B cell (primary cell): ENCODE measurements around the gene CDK18. TPM values are rescaled to one million over a fixed set of nuclear protein-coding genes. Genes with fewer than 3 reads are reported as not detected.

Source experiments
- ATAC-seq: fragments of 200-7000 bp; cut with Tn5 transposase; one replicate; pipeline ENCODE4 v1.10.0; 2021; ENCODE audit warnings: low read depth, mild to moderate bottlenecking, moderate number of reproducible peaks, moderate library complexity
- CTCF ChIA-PET: fragments of 350-600 bp; sonication (Branson Sonifier 250); formaldehyde crosslinking; loops from one replicate; lab custom pipeline; 2021; ENCODE audit warnings: antibody characterized with exemption, inconsistent platforms; lab: Charles Lee
- POLR2A ChIA-PET: fragments of 350-600 bp; sonication (Branson Sonifier 250); formaldehyde crosslinking; loops from one replicate; lab custom pipeline; 2021; ENCODE audit warnings: antibody characterized with exemption; lab: Charles Lee
- DNase-seq: peaks from one replicate; pipeline ENCODE4 v3.0.0; 2013
- H2AFZ ChIP-seq: 2 replicates; pipeline ENCODE4 v1.6.1; 2012; ENCODE audit warnings: mild to moderate bottlenecking, low read depth, low read length; ENCODE audit not compliant: insufficient read depth, poor library complexity, severe bottlenecking
- H3K27ac ChIP-seq, 2 donors: 1 replicate in 1 of 2; 2 replicates in 1 of 2; pipeline ENCODE4 v1.5.1; 2012 to 2013; ENCODE audit warnings: low read length in 2 of 2, mild to moderate bottlenecking in 2 of 2, moderate library complexity in 1 of 2
- H3K27me3 ChIP-seq, 4 experiments: fragments of 200-600 bp in 1 of 4; sonication (generic) in 1 of 4; replicated peaks in 1 of 4; 1 replicate in 2 of 4; 2 replicates in 2 of 4; pipeline versions ENCODE4 v1.6.1 to v1.7.0; 2013 to 2016; ENCODE audit warnings: low read length in 3 of 4, mild to moderate bottlenecking in 2 of 4, mixed read lengths in 1 of 4, moderate library complexity in 1 of 4; ENCODE audit not compliant: insufficient read depth in 4 of 4, control insufficient read depth in 3 of 4; ENCODE audit errors: control extremely low read depth in 1 of 4
- H3K36me3 ChIP-seq, 2 experiments: replicated peaks in 1 of 2; 1 replicate in 1 of 2; 2 replicates in 1 of 2; pipeline versions ENCODE4 v1.6.1 to v1.7.1; 2013; ENCODE audit warnings: low read length in 1 of 2; ENCODE audit not compliant: insufficient read depth in 2 of 2, control insufficient read depth in 1 of 2; ENCODE audit errors: control extremely low read depth in 1 of 2, extremely low read depth in 1 of 2
- H3K4me1 ChIP-seq, 2 donors: fragments of 200-600 bp in 1 of 2; sonication (generic) in 1 of 2; 1 replicate in 1 of 2; 2 replicates in 1 of 2; pipeline versions ENCODE4 v1.5.1 to v1.6.1; 2013 to 2017; ENCODE audit warnings: low read length in 2 of 2; ENCODE audit not compliant: control insufficient read depth in 2 of 2, insufficient read depth in 2 of 2
- H3K4me2 ChIP-seq: replicated peaks from 2 replicates; pipeline ENCODE3; 2012; ENCODE audit warnings: mild to moderate bottlenecking, low read depth, low read length; ENCODE audit not compliant: poor library complexity, severe bottlenecking
- H3K4me3 ChIP-seq, 5 experiments: fragments of 200-600 bp in 1 of 5; sonication (generic) in 1 of 5; 1 replicate in 3 of 5; 2 replicates in 2 of 5; pipeline versions ENCODE4 v1.5.1 to v1.7.0; 2011 to 2016; ENCODE audit warnings: low read length in 4 of 5, mild to moderate bottlenecking in 4 of 5, low read depth in 2 of 5, control low read depth in 1 of 5, moderate library complexity in 1 of 5; ENCODE audit not compliant: insufficient read depth in 1 of 5; ENCODE audit errors: control extremely low read depth in 1 of 5, extremely low read depth in 1 of 5
- H3K79me2 ChIP-seq: fragments of 200-600 bp; sonication (generic); one replicate; pipeline ENCODE4 v1.6.0; 2016; ENCODE audit warnings: low read length; ENCODE audit not compliant: control insufficient read depth, insufficient read depth
- H3K9ac ChIP-seq: fragments of 200-600 bp; sonication (generic); 2 replicates; pipeline ENCODE4 v1.6.1; 2017; ENCODE audit warnings: mild to moderate bottlenecking, low read length, moderate library complexity
- H3K9me3 ChIP-seq, 3 donors: one replicate each; pipeline versions ENCODE4 v1.6.1 to v1.7.1; 2013; ENCODE audit warnings: low read length in 2 of 3; ENCODE audit not compliant: control insufficient read depth in 2 of 3, insufficient read depth in 1 of 3; ENCODE audit errors: control extremely low read depth in 1 of 3
- H4K20me1 ChIP-seq: 2 replicates; pipeline ENCODE4 v1.6.0; 2012; ENCODE audit warnings: mild to moderate bottlenecking, low read length; ENCODE audit not compliant: insufficient read depth, control insufficient read depth, poor library complexity, severe bottlenecking
- H3K27ac Mint-ChIP-seq: one replicate; pipeline ENCODE4 v1.8.0; 2021; ENCODE audit warnings: mixed read lengths
- H3K27me3 Mint-ChIP-seq: one replicate; pipeline ENCODE4 v1.8.0; 2021; ENCODE audit warnings: mixed read lengths
- H3K4me1 Mint-ChIP-seq: one replicate; pipeline ENCODE4 v1.8.0; 2021; ENCODE audit warnings: mixed read lengths
- H3K4me3 Mint-ChIP-seq: one replicate; pipeline ENCODE4 v1.8.0; 2021; ENCODE audit warnings: mixed read lengths
- H3K9me3 Mint-ChIP-seq: one replicate; pipeline ENCODE4 v1.8.0; 2022; ENCODE audit warnings: mixed read lengths; ENCODE audit not compliant: insufficient read depth
- EZH2 ChIP-seq: IDR thresholded peaks from 2 replicates; pipeline ENCODE4 v1.6.1; 2012; ENCODE audit warnings: borderline replicate concordance, low read depth, mild to moderate bottlenecking, moderate library complexity, low read length; ENCODE audit not compliant: insufficient read depth, poor library complexity, severe bottlenecking
- WGBS: methylation state at CpG from one replicate; pipeline ENCODE4 v1.1.5; 2013; ENCODE audit warnings: missing lambda C conversion rate; ENCODE audit not compliant: insufficient coverage; 5-methylcytosine and 5-hydroxymethylcytosine counted together
- intact Hi-C: fragments of 100-400 bp; cut with micrococcal nuclease; formaldehyde crosslinking; loops from one replicate; pipeline ENCODE4 v1.10.0; 2022
- polyA plus RNA-seq: library from polyadenylated mRNA; depleted of rRNA; stranded (reverse); fragments of >200 nt; gene quantifications from 2 replicates; pipeline ENCODE4 v1.2.3, GENCODE V29; 2012
- total RNA-seq, 2 donors: library from RNA; stranded (reverse); fragments of 120-200 nt in 1 of 2; gene quantifications; 1 replicate in 1 of 2; 2 replicates in 1 of 2; pipeline versions ENCODE4 v1.2.3 to v1.2.4, GENCODE V29; 2013 to 2022
- TF ChIP-seq, protein P1 (sequence below): fragments of 200-600 bp; IDR thresholded peaks from one replicate; pipeline ENCODE4 v1.8.0; 2022; ENCODE audit warnings: antibody characterized with exemption, mild to moderate bottlenecking

The CDK18 gene
- total and polyA plus RNA-seq, 2 donors (not counting 1 experiment from before 2014, with no cell fraction given), result 3.8 to 4.7 TPM

DNA sequence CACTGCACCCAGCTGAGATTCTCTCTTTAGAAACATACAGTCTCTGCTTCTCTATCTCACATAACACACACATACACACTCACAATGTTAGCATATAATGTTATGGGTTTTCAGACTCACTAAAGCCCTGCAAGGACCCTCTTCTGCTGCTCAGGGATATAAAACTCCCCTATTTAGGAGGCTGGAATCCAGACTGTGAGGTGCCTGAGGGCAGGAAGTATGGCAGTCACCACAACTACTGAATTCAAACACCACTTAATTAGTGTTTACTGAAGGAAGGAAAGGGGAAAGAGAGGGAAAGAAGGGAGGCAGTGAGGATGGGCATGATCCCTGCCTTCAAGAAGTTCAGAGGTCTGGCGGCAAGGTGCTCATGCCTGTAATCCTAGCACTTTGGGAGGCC, 7.8 kb upstream of the CDK18 start:
- WGBS, result 100% methylated on average over 1 of the region's 1 CpG
- Mint-ChIP-seq H3K27me3 (peaks cover 48% of the 10 kb centered on the region), H3K4me3 (no peak overlapping the region), H3K9me3 (no peaks in the 10 kb centered on the region), H3K27ac (no peak overlapping the region), H3K4me1 (no peaks in the 10 kb centered on the region)
- no peak for TF ChIP-seq EZH2
- TF ChIP-seq, protein P1, sequence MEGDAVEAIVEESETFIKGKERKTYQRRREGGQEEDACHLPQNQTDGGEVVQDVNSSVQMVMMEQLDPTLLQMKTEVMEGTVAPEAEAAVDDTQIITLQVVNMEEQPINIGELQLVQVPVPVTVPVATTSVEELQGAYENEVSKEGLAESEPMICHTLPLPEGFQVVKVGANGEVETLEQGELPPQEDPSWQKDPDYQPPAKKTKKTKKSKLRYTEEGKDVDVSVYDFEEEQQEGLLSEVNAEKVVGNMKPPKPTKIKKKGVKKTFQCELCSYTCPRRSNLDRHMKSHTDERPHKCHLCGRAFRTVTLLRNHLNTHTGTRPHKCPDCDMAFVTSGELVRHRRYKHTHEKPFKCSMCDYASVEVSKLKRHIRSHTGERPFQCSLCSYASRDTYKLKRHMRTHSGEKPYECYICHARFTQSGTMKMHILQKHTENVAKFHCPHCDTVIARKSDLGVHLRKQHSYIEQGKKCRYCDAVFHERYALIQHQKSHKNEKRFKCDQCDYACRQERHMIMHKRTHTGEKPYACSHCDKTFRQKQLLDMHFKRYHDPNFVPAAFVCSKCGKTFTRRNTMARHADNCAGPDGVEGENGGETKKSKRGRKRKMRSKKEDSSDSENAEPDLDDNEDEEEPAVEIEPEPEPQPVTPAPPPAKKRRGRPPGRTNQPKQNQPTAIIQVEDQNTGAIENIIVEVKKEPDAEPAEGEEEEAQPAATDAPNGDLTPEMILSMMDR, result no peak
- no peaks in the 10 kb centered on the region for H4K20me1 ChIP-seq
- no peak overlapping the region for H3K4me2 ChIP-seq
- no peaks in the 10 kb centered on the region for H3K4me1 ChIP-seq
- H3K27me3 ChIP-seq, result peaks cover 0 to 33% (median 9%) of the 10 kb centered on the region in 4 experiments
- no peak overlapping the region for H2AFZ ChIP-seq
- intact Hi-C loops, result no loop called here
- POLR2A ChIA-PET, result interaction anchor here (0.6 kb wide), 1 partner anchor 8 kb away, joined by 6 read pairs; the partner anchor contains the start of gene CDK18
- CTCF ChIA-PET, result interaction anchor here (3.0 to 6.7 kb wide), 2 partner anchors 10 to 143 kb away, joined by 10 to 46 read pairs; no protein-coding TSS in a partner anchor
- no peaks in the 10 kb centered on the region for H3K79me2 ChIP-seq
- no peak overlapping the region for H3K4me3 ChIP-seq
- H3K27ac ChIP-seq, result no peak overlapping the region
- ATAC-seq, result no peak
- no peak for DNase-seq
- no peak overlapping the region for H3K9ac ChIP-seq
- no peaks in the 10 kb centered on the region for H3K36me3 ChIP-seq
- H3K9me3 ChIP-seq, result no peaks in the 10 kb centered on the region

DNA sequence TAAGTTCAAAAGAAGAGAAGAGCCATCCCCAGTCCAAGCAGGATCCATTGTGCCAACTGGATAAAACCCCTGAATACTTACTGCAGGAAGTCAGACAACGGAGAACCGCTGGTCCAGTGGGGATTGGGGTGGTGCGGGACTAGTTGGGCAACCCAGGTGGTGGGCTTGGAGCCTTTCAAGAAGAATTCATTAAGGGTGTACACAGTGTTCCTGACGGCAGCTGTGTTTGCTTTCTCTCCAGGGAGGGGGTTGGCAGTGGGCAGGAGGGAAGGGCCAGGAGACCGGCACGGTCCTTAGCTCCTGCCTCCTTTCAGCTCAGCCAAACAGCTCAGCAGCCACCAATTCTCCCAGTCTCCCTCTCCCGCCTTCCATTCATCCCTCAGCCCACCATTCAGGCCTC, 7.1 kb upstream of the CDK18 start:
- no peaks in the 10 kb centered on the region for H3K4me1 Mint-ChIP-seq
- TF ChIP-seq, protein P1, result no peak
- TF ChIP-seq EZH2, result no peak
- ATAC-seq, result no peak

More for the DNA sequence above, 7.1 kb upstream of the CDK18 start:
- CTCF ChIA-PET, result interaction anchor here (3.0 to 6.7 kb wide), 3 partner anchors 10 to 143 kb away, joined by 10 to 46 read pairs (median 20); no protein-coding TSS in a partner anchor
- H3K79me2 ChIP-seq, result no peaks in the 10 kb centered on the region
- POLR2A ChIA-PET, result no interaction called here
- H3K27me3 Mint-ChIP-seq, result peaks cover 42% of the 10 kb centered on the region
- no peak overlapping the region for H3K4me3 ChIP-seq
- H3K27ac ChIP-seq, result no peak overlapping the region
- H4K20me1 ChIP-seq, result no peaks in the 10 kb centered on the region
- H3K27ac Mint-ChIP-seq, result no peak overlapping the region
- H3K36me3 ChIP-seq, result no peaks in the 10 kb centered on the region
- H3K4me3 Mint-ChIP-seq, result no peak overlapping the region
- H2AFZ ChIP-seq, result no peak overlapping the region
- peaks cover 0 to 28% (median 9%) of the 10 kb centered on the region in 4 experiments for H3K27me3 ChIP-seq
- no peak overlapping the region for H3K4me2 ChIP-seq
- no peaks in the 10 kb centered on the region for H3K9me3 Mint-ChIP-seq
- H3K4me1 ChIP-seq, result no peaks in the 10 kb centered on the region
- no peaks in the 10 kb centered on the region for H3K9me3 ChIP-seq
- intact Hi-C loops, result no loop called here
- WGBS, result 87% methylated on average over 5 of the region's 7 CpGs
- DNase-seq, result no peak
- no peak overlapping the region for H3K9ac ChIP-seq
